ENCODE data around the gene INHBC. TPM values are rescaled to one million over a fixed set of nuclear protein-coding genes. Genes with fewer than 3 reads are reported as not detected.
"Not testable (repeated sequence)": the region's sequence is repeated elsewhere in the genome, so short reads cannot be mapped to it uniquely, and the experiment has no call there.

The INHBC gene
- polyA plus RNA-seq, 4 donors = 0.03 to 0.49 TPM; not detected in 2

DNA sequence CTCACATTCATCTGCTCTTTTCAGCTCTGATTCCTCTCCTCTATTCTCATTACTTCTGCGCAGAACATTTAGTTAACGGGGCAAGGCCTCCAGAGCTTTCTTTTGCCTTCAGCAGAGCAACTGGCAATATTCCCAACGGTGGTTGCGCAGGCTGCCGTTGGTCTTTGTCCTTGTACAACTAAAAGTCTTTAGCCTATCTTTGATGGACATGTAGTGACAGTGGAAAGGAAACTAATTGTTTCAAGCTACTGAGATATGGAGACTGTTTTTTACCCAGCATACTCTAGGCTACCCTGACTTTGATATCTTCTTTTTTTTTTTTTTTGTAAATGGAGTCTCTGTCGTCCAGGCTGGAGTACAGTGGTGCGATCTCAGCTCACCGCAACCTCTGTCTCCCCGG lies 16.3 kb upstream of the INHBC start:
- no peaks in the 10 kb centered on the region for H3K4me1 ChIP-seq (ENCODE audit: control insufficient read depth in 3 of 3, insufficient read depth in 2 of 3, low read depth in 1 of 3, low read length in 2 of 3)
- H3K4me3 ChIP-seq (ENCODE audit: low read depth in 1 of 3, low read length in 3 of 3) = no peak overlapping the region
- no peak overlapping the region for H3K27ac ChIP-seq (ENCODE audit: low read depth in 1 of 3, low read length in 2 of 3)
- WGBS, 3 donors = 85 to 87% (median 85%) methylated on average over 9 of the region's 9 CpGs
- no peaks in the 10 kb centered on the region for H3K27me3 ChIP-seq (ENCODE audit: control insufficient read depth in 3 of 3, insufficient read depth in 3 of 3, low read length in 3 of 3)
- DNase-seq = no peak
- H3K36me3 ChIP-seq (ENCODE audit: control insufficient read depth in 3 of 3, insufficient read depth in 2 of 3, low read depth in 1 of 3, low read length in 3 of 3) = peaks cover 0 to 25% (median 8%) of the 10 kb centered on the region in 3 donors
- FAIRE-seq = no peak
- H3K9me3 ChIP-seq (ENCODE audit: control insufficient read depth in 2 of 2, insufficient read depth in 1 of 2, low read depth in 1 of 2, low read length in 1 of 2) = no peaks in the 10 kb centered on the region

DNA sequence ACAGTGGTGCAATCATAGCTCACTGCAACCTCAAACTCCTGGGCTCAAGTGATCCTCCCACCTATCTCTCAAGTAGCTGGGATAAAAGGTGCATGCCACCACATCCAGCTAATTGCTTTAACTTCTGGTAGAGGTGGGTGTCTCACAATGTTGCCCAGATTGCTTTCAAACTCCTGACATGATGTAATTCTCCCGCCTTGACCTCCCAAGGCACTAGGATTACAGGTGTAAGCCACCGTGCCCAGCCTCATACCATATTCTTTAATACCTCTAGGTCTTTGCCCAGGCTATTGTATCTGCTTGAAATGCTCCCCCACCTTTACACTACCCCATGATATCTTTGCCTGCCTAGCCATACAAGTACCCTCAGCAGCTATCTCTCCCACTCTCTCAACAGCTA lies 15.1 kb upstream of the INHBC start:
- Histone ChIP-seq H3K9me3 (ENCODE audit: control insufficient read depth in 2 of 2, insufficient read depth in 1 of 2, low read depth in 1 of 2, low read length in 1 of 2) (no peaks in the 10 kb centered on the region), H3K27me3 (ENCODE audit: control insufficient read depth in 3 of 3, insufficient read depth in 3 of 3, low read length in 3 of 3) (no peaks in the 10 kb centered on the region), H3K27ac (ENCODE audit: low read depth in 1 of 3, low read length in 2 of 3) (no peak overlapping the region), H3K4me1 (ENCODE audit: control insufficient read depth in 3 of 3, insufficient read depth in 2 of 3, low read depth in 1 of 3, low read length in 2 of 3) (no peaks in the 10 kb centered on the region), H3K36me3 (ENCODE audit: control insufficient read depth in 3 of 3, insufficient read depth in 2 of 3, low read depth in 1 of 3, low read length in 3 of 3) (peaks cover 0 to 30% (median 8%) of the 10 kb centered on the region in 3 donors), H3K4me3 (ENCODE audit: low read depth in 1 of 3, low read length in 3 of 3) (no peak overlapping the region)
- FAIRE-seq = no peak
- DNase-seq = no peak
- 94 to 97% (median 97%) methylated on average over 2 of the region's 2 CpGs for WGBS, 3 donors

DNA sequence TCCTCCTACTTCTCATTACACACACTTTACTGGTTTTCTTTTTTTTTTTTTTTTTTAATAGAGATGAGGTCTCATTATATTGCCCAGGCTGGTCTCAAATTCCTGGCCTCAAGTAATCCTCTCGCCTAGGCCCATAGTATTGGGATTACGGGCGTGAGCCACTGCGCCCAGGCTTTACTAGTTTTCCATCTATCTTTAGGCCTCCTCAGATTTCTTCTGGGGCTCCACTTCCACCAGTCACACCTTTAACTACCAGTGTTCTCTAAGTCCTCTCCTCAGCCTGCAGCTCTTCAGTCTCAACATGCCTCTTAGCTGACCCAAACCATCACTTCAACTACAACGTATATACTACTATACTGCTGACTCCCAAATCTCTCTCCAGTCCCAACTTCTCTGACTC lies 14.1 kb upstream of the INHBC start:
- no peak for FAIRE-seq
- WGBS, 3 donors = 95 to 98% (median 96%) methylated on average over 5 of the region's 5 CpGs
- Histone ChIP-seq H3K9me3 (ENCODE audit: control insufficient read depth in 2 of 2, insufficient read depth in 1 of 2, low read depth in 1 of 2, low read length in 1 of 2) (no peaks in the 10 kb centered on the region), H3K27ac (ENCODE audit: low read depth in 1 of 3, low read length in 2 of 3) (no peak overlapping the region), H3K4me1 (ENCODE audit: control insufficient read depth in 3 of 3, insufficient read depth in 2 of 3, low read depth in 1 of 3, low read length in 2 of 3) (no peaks in the 10 kb centered on the region), H3K4me3 (ENCODE audit: low read depth in 1 of 3, low read length in 3 of 3) (no peak overlapping the region), H3K36me3 (ENCODE audit: control insufficient read depth in 3 of 3, insufficient read depth in 2 of 3, low read depth in 1 of 3, low read length in 3 of 3) (peaks cover 0 to 35% (median 8%) of the 10 kb centered on the region in 3 donors), H3K27me3 (ENCODE audit: control insufficient read depth in 3 of 3, insufficient read depth in 3 of 3, low read length in 3 of 3) (no peaks in the 10 kb centered on the region)
- no peak for DNase-seq

DNA sequence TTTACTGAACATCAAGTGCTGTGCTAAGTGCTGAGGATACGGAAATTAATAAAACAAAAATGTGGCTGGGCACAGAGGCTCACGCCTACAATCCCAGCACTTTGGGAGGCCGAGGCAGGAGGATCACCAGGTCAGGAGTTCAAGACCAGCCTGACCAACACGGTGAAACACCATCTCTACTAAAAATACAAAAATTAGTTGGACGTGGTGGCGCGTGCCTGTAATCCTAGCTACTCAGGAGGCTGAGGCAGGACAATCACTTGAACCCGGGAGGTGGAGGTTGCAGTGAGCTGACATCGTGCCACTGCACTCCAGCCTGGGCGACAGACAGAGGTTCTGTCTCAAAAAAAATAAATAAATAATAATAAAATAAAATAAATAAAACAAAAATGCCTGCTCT lies 7.6 kb upstream of the INHBC start:
- not testable (repeated sequence) for H3K27ac ChIP-seq (ENCODE audit: low read depth in 1 of 3, low read length in 2 of 3); H3K27me3 ChIP-seq (ENCODE audit: control insufficient read depth in 3 of 3, insufficient read depth in 3 of 3, low read length in 3 of 3); DNase-seq; FAIRE-seq; H3K4me3 ChIP-seq (ENCODE audit: low read depth in 1 of 3, low read length in 3 of 3); H3K9me3 ChIP-seq (ENCODE audit: control insufficient read depth in 2 of 2, insufficient read depth in 1 of 2, low read depth in 1 of 2, low read length in 1 of 2)
- 96 to 97% (median 96%) methylated on average over 10 of the region's 10 CpGs for WGBS, 3 donors
- Histone ChIP-seq H3K36me3 (ENCODE audit: control insufficient read depth in 3 of 3, insufficient read depth in 2 of 3, low read depth in 1 of 3, low read length in 3 of 3) (peaks cover 0 to 33% (median 6%) of the 10 kb centered on the region in 3 donors), H3K4me1 (ENCODE audit: control insufficient read depth in 3 of 3, insufficient read depth in 2 of 3, low read depth in 1 of 3, low read length in 2 of 3) (peaks cover 0 to 15% (median 3%) of the 10 kb centered on the region in 3 donors)

DNA sequence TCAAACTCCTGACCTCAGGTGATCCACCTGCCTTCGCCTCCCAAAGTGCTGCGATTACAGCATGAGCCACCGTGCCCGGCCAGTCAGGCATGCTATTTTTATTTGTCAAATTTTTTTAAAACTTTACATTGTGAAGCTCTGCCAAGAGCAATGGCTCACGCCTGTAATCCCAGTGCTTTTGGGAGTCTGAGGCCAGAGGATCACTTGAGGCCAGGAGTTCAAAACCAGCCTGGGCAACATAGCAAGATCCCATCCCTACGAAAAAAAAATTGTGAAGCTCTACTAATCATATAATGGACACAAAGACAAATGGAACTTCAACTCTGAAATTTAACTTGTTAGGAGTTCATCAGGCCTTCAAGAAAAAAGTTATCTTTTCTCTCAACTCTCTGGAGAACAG lies 5.6 kb upstream of the INHBC start:
- Histone ChIP-seq H3K4me1 (ENCODE audit: control insufficient read depth in 3 of 3, insufficient read depth in 2 of 3, low read depth in 1 of 3, low read length in 2 of 3) (peaks cover 0 to 18% (median 3%) of the 10 kb centered on the region in 3 donors), H3K36me3 (ENCODE audit: control insufficient read depth in 3 of 3, insufficient read depth in 2 of 3, low read depth in 1 of 3, low read length in 3 of 3) (peaks cover 0 to 17% (median 0%) of the 10 kb centered on the region in 3 donors), H3K27me3 (ENCODE audit: control insufficient read depth in 3 of 3, insufficient read depth in 3 of 3, low read length in 3 of 3) (no peaks in the 10 kb centered on the region), H3K9me3 (ENCODE audit: control insufficient read depth in 2 of 2, insufficient read depth in 1 of 2, low read depth in 1 of 2, low read length in 1 of 2) (no peaks in the 10 kb centered on the region), H3K4me3 (ENCODE audit: low read depth in 1 of 3, low read length in 3 of 3) (no peak overlapping the region), H3K27ac (ENCODE audit: low read depth in 1 of 3, low read length in 2 of 3) (peak overlapping the region in 1 of 3 donors; percentile 97)
- WGBS, 3 donors = 76 to 86% (median 85%) methylated on average over 6 of the region's 6 CpGs
- FAIRE-seq (no peak), DNase-seq (no peak)

DNA sequence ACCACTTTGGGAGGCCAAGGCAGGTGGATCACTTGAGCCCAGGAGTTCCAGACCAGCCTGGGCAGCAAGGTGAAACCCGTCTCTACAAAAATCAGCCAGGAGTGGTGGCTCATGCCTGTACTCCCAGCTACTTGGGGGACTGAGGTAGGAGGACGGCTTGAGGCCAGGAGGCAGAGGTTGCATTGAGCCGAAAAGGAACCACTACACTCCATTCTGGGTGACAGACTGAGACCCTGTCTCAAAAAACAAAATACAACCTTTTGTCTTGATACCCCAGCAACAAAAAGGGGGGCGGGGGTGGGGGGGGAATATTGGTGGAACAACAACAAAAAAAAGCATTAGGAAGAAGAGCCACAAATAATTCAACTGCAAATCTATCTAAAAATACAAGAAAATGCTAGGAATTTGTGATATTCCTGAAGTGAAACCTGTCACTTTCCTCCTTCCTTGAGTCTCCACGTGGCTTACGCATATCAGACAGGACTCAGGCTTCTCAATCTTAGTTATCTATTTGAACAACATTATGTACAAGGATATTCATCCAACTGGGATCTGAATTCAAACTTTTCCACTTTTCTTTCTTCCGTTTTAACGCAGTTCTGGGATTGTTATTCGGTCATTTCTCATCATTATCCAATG lies 5.0 kb upstream of the INHBC start:
- Histone ChIP-seq H3K36me3 (ENCODE audit: control insufficient read depth in 3 of 3, insufficient read depth in 2 of 3, low read depth in 1 of 3, low read length in 3 of 3) (peaks cover 0 to 12% (median 0%) of the 10 kb centered on the region in 3 donors), H3K4me1 (ENCODE audit: control insufficient read depth in 3 of 3, insufficient read depth in 2 of 3, low read depth in 1 of 3, low read length in 2 of 3) (peaks cover 0 to 22% (median 3%) of the 10 kb centered on the region in 3 donors), H3K4me3 (ENCODE audit: low read depth in 1 of 3, low read length in 3 of 3) (peak overlapping the region in 2 of 3 donors; percentile 69 to 97), H3K9me3 (ENCODE audit: control insufficient read depth in 2 of 2, insufficient read depth in 1 of 2, low read depth in 1 of 2, low read length in 1 of 2) (no peaks in the 10 kb centered on the region), H3K27ac (ENCODE audit: low read depth in 1 of 3, low read length in 2 of 3) (peak overlapping the region; percentile 90 to 97 (median 94)), H3K27me3 (ENCODE audit: control insufficient read depth in 3 of 3, insufficient read depth in 3 of 3, low read length in 3 of 3) (no peaks in the 10 kb centered on the region)
- peak in 1 of 2 donors; percentile 40 for DNase-seq
- WGBS, 3 donors = 19 to 32% (median 23%) methylated on average over 9 of the region's 9 CpGs
- no peak for FAIRE-seq

DNA sequence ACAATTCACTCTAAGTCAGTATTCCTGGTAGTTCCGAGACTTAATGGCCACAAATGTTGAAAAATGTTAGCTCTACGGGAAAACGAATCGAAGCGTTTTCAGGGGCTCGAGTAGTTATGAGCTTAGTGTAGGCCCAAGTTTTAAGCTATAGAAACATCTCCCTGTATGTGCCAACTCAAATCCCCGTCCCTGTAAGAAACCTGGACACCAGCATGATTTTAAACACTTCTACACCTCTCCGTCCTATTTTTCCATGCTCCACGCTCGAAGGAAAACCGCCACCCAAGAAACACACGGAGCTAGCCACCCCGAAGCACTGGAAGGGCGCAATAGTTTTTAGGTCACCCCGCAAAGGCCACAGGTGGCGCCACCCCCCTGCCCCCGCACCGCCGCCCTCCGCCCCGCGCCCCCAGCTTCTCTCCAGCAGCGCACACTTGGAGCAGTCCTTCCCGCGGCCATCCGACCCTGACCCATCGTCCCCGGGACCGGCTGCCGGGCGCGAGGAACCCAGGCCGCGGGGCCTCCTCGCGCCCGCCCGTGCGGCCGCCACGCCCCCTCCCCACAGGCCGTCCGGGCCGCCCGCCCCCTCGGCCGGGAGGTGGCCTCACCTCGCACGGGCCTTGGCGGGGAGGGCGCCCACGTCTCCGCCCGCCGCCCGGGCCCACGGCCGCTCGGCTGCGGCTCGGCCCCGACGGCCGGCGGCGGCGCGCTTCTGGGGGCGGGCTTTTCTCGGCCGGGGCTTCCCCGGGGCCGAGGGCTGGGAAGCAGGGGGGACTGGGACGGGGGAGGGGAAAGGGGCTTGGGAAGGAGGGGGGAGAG lies 4.3 kb upstream of the INHBC start:
- FAIRE-seq (no peak), DNase-seq (peak; percentile 40 to 68)
- Histone ChIP-seq H3K27ac (ENCODE audit: low read depth in 1 of 3, low read length in 2 of 3) (peak overlapping the region; percentile 90 to 97 (median 94)), H3K27me3 (ENCODE audit: control insufficient read depth in 3 of 3, insufficient read depth in 3 of 3, low read length in 3 of 3) (no peaks in the 10 kb centered on the region), H3K4me3 (ENCODE audit: low read depth in 1 of 3, low read length in 3 of 3) (peak overlapping the region; percentile 69 to 97 (median 72)), H3K4me1 (ENCODE audit: control insufficient read depth in 3 of 3, insufficient read depth in 2 of 3, low read depth in 1 of 3, low read length in 2 of 3) (peaks cover 0 to 26% (median 3%) of the 10 kb centered on the region in 3 donors), H3K9me3 (ENCODE audit: control insufficient read depth in 2 of 2, insufficient read depth in 1 of 2, low read depth in 1 of 2, low read length in 1 of 2) (no peaks in the 10 kb centered on the region), H3K36me3 (ENCODE audit: control insufficient read depth in 3 of 3, insufficient read depth in 2 of 3, low read depth in 1 of 3, low read length in 3 of 3) (peaks cover 0 to 9% (median 0%) of the 10 kb centered on the region in 3 donors)
- WGBS, 3 donors = 0 to 1% (median 0%) methylated on average over 45 to 74 of the region's 74 CpGs

DNA sequence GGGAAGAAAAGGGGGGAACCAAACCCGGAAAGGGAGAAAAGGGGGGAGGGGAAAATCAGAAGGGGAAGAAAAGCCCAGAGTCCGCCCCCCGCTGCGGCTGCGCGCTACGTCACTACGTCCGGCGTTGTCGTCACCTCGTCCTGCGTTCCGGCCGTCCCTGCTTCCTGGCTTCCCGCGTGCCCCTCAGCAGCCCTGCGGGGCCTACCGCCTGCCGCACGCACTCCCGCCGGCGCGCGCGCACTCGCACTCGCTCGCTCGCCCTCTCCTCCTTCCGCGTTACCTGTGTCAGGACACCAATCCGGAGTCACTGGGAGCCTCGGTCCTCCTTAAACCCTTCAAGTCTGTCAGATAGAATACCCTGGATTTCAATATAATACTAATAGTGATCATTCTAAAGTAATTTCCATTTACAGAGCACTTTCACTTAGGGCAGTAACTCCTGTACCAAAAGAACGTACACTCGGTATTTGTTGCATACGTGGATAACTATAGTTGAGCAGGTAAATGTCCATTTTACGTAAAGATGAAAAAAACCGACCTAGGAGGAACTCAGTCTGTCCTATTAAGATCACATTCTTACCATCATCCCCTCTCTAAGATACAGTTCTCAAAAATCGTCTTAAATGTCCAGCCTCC lies 3.5 kb upstream of the INHBC start, which contains the start of gene R3HDM2:
Gene R3HDM2, minus strand, starts transcription at position 113 of the 636 bp plus-strand sequence. CDS start 120,615 bp downstream, outside the sequence.
- DNase-seq (peak; percentile 95 to 98), FAIRE-seq (no peak)
- WGBS, 3 donors = 1 to 2% (median 1%) methylated on average over 29 to 41 of the region's 41 CpGs
- peaks cover 0 to 26% (median 3%) of the 10 kb centered on the region in 3 donors for H3K4me1 ChIP-seq (ENCODE audit: control insufficient read depth in 3 of 3, insufficient read depth in 2 of 3, low read depth in 1 of 3, low read length in 2 of 3)
- peak within 1 kb of the TSS; percentile 90 to 97 (median 94) for H3K27ac ChIP-seq (ENCODE audit: low read depth in 1 of 3, low read length in 2 of 3)
- peak within 1 kb of the TSS; percentile 69 to 97 (median 72) for H3K4me3 ChIP-seq (ENCODE audit: low read depth in 1 of 3, low read length in 3 of 3)
- H3K27me3 ChIP-seq (ENCODE audit: control insufficient read depth in 3 of 3, insufficient read depth in 3 of 3, low read length in 3 of 3) = no peaks in the 10 kb centered on the region
- peaks cover 0 to 2% (median 0%) of the 10 kb centered on the region in 3 donors for H3K36me3 ChIP-seq (ENCODE audit: control insufficient read depth in 3 of 3, insufficient read depth in 2 of 3, low read depth in 1 of 3, low read length in 3 of 3)
- H3K9me3 ChIP-seq (ENCODE audit: control insufficient read depth in 2 of 2, insufficient read depth in 1 of 2, low read depth in 1 of 2, low read length in 1 of 2) = no peaks in the 10 kb centered on the region
